GM10847 (cell line): ENCODE measurements around the gene MGARP.

Experiments
- POLR2A ChIP-seq: IDR thresholded peaks from 2 replicates; pipeline ENCODE4 v1.6.1; 2011; ENCODE audit not compliant: insufficient read length; ENCODE audit errors: extremely low read depth

The MGARP gene

GRCh38 chr4:139266583-139267257 is 13.3 kb downstream of the MGARP start:
- no peak for TF ChIP-seq POLR2A

- TF ChIP-seq POLR2A: no peak
Measured at GRCh38 chr4:139266208-139266582, 13.8 kb downstream of the MGARP start.

GRCh38 chr4:139265654-139266053 is 14.4 kb downstream of the MGARP start:
- no peak for TF ChIP-seq POLR2A

- TF ChIP-seq POLR2A: no peak
Measured at GRCh38 chr4:139256349-139256748, 23.7 kb downstream of the MGARP start.

GRCh38 chr4:139253713-139254112 is 26.3 kb downstream of the MGARP start:
- no peak for TF ChIP-seq POLR2A

- TF ChIP-seq POLR2A: no peak
Measured at GRCh38 chr4:139253046-139253445, 27.0 kb downstream of the MGARP start.

GRCh38 chr4:139247700-139248238 is 32.3 kb downstream of the MGARP start:
- TF ChIP-seq POLR2A: no peak

- no peak for TF ChIP-seq POLR2A
Measured at GRCh38 chr4:139247241-139247640, 32.8 kb downstream of the MGARP start.

GRCh38 chr4:139246166-139246565 is 33.9 kb downstream of the MGARP start:
- TF ChIP-seq POLR2A: no peak

GRCh38 chr4:139245590-139245989 is 34.4 kb downstream of the MGARP start:
- no peak for TF ChIP-seq POLR2A

GRCh38 chr4:139243448-139244365 is 36.3 kb downstream of the MGARP start:
- TF ChIP-seq POLR2A: no peak

- no peak for TF ChIP-seq POLR2A
Measured at GRCh38 chr4:139242511-139243051, 37.4 kb downstream of the MGARP start.

- TF ChIP-seq POLR2A: no peak
Measured at GRCh38 chr4:139241784-139242151, 38.3 kb downstream of the MGARP start.

GRCh38 chr4:139241086-139241783 is 38.8 kb downstream of the MGARP start:
- no peak for TF ChIP-seq POLR2A

GRCh38 chr4:139239127-139239772 is 40.8 kb downstream of the MGARP start:
- no peak for TF ChIP-seq POLR2A
